CD4-positive, alpha-beta T cell treated with Interleukin-4 for 1 hour (primary cell): Measurements from ENCODE around the gene IDH3B.

Experiments
- DNase-seq, 2 donors: peaks; one replicate each; pipeline ENCODE4 v3.0.0-alpha.2; 2020 to 2022

The IDH3B gene

DNA sequence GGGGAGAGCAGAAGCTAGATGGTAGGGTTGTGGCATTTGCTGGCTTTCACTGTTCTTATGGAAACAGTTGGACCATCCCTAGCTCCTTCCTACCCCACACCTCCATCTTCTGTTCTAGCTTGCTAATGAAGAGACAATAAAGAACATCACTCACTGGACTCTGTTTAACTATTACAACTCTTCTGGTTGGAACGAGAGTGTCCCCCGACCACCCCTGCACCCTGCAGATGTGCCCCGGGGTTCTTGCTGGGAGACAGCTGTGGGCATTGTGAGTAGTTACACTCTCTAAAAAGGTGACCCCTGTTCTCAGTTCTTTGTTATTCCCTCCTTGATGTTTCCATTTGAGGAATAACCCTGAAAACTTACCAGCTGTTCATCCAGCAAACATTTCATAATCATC, 51.9 kb downstream of the IDH3B start:
- DNase-seq, result no peak

GRCh38 chr20:2610941-2611720, 52.9 kb downstream of the IDH3B start:
- no peak for DNase-seq

DNA sequence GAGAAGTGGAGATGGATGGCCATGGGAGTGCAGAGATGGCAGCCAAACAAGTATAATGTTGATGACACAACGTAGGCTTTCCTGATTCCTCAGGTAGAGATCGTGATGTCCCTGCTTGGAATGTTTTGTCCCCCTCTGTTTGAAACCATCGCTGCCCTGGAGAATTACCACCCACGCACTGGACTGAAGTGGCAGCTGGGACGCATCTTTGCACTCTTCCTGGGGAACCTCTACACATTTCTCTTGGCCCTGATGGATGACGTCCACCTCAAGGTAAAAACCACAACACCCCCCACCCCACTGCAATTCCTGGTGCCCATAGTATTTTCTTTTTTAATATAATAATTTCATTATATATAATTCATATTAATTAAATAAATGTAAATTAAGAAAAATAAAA, 53.7 kb downstream of the IDH3B start:
- DNase-seq, result no peak
